GM12892 (cell line): ENCODE measurements around the gene LRRFIP2.

ENCODE experiments used
- POLR2A ChIP-seq: IDR thresholded peaks from 2 replicates; pipeline ENCODE4 v1.6.1; 2011; ENCODE audit warnings: low read depth, low read length, control low read depth
- POLR2AphosphoS5 ChIP-seq: IDR thresholded peaks from 2 replicates; pipeline ENCODE4 v1.6.1; 2011; ENCODE audit warnings: low read depth, low read length, control low read depth
- TAF1 ChIP-seq: IDR thresholded peaks from 2 replicates; pipeline ENCODE4 v1.6.1; 2011; ENCODE audit warnings: low read depth, mild to moderate bottlenecking, control low read depth, low read length, borderline replicate concordance

DNA sequence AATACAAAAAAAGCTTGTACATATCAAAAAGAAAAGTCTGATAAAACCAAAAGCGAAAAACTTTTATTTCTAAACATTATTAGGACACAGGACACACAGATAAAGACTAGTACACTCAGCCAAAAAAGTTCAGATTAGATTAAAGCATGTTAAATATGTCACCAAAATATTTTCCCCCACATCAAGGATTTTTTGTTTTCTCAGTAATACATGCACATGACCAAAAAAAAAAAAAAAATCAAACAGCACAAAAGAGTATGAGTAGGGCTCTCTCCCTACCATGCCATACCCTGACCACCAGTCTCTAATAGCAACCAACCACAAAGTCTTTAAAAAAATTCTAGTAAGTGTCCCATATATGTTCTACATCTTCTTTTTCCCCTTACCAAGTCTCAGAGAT is 77.4 kb downstream of the LRRFIP2 start:
- TF ChIP-seq POLR2AphosphoS5 (no peak), POLR2A (no peak), TAF1 (no peak)
